ENCODE results near the gene PPP1CC.

Gene PPP1CC

GRCh38 chr12:110670161-110670701 is 72.5 kb downstream of the PPP1CC start:
- H3K27ac ChIP-seq = no peak overlapping the region
- TF ChIP-seq CTCF (conservative IDR thresholded peaks at IDR 0.05) = no peak
